Stimulated activated CD4-positive, alpha-beta T cell treated with anti-CD3 and anti-CD28 coated beads, Interleukin-15, amount 100 ng/mL, for 1 hour (primary cell): ENCODE data around the gene TNNT3.

Source experiments
- DNase-seq, 2 donors: peaks; one replicate each; pipeline ENCODE4 v3.0.0-alpha.2; 2020; ENCODE audit warnings: low read depth in 1 of 2, low spot score in 1 of 2

TNNT3 gene

DNA sequence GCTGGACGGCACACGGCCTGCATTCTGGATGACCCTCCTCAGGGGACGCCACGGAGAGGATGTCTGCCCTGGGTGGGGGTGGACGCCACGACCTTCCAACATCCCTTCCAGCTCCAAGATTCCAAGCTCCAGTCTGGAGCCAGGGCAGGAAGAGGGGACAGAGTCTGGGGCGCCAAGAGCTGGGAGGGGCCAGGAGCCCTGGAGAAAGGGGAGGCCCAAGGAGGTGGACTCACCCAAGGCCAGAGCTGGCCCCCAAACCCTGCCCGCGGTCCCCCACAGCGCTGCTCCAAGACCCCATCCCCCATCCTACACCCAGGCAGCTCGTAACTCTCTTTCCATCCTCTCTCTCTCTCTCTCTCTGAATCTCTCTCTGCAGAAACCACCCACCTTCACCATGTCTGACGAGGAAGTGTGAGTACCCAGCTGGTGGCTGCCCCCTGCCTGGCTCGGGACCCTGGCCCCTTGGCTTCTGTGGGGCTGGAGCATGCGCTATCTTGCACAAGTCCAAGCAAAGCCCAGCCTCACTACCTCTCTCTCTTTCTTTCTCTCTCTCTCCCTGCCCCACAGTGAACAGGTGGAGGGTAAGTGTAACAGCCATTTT is 3.1 kb downstream of the TNNT3 start:
- DNase-seq = no peak

DNA sequence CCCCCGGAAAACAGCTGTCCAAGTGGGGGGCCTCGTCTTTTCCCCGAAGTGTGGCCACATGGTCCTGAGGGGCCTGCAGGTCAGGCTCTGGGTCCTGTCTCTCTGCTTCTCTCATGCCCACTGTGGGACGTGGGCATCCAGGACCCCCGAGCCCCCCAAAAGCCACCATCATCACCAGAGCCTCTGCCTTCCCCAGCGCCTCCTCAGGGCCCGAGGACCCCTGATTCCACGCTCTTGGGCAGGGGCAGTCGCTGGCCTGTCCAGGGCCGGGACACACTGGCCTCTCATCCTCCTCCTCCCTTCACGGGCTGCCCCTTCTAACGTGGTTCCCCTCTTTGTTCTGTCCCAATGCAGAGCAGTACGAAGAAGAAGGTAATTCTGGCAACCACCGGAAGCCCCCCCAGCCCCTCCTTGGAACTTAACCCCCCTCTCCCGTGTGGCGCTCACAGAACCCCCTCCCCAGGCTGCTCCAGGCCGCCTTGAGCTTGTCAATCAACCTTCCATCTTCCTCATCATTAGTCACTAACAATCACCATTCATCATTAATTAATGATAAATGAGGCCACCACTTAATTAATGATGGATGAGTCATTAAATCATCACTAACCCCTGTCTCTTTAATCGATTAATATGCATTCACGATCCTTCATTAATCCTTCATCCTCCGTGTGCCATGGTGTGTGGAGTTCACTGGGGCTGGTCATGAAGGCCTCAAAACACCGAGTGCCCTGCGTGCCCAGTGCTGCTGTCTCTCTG is 3.9 kb downstream of the TNNT3 start:
- DNase-seq = no peak

DNA sequence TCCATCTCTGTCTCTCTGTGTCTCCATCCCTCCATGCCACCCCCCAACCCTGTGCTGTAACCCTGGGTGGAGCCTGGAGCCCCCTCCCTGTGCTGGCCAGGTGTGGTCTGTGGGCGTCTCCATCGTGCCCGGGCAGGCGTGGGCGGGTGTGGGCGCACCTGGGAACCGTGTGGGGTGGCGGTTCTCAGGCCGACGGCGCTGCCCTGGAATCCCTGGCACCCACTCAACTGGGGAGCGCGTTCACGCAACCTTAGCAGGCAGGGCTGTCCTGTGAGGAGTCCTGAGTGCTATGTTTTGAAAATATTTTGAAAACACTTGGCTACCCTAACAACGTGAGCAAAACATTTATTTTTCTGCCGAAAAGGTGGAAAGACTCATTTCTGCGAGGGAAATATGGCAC is 4.7 kb downstream of the TNNT3 start:
- no peak for DNase-seq

DNA sequence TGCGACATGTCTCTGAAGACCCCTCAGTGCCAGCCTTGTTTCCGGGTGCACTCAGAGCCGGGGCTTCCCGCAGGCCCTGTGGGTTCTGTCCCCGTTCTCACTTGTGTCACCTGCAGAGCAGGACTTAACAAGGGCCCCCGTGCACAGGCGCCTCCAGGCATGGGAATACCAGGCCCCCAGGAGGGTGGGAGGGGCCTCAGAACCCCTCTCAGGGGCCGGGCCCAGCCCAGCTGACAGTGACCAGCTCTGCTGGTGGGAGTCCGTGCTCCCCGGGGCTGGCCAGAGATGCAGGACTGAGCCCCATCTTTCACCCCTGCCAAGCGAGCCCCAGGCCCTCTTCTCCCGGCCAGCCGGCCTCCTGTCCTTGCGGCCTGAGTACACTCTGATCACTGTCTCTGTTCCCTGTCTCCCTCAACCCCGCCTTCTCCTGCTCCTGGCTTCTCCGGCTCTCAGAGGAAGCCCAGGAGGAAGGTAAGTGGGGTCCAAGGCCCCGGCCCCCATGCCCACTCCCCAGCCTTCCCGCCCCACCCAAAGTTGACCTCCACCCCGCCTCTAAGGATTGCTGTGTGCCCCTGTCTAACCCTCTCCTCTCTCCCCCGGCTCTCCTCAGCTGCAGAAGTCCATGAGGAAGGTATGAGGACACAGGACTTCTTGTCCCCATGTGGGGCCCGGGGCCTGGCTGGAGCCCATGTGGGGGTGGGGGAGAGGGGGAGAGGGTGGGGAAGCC is 5.3 kb downstream of the TNNT3 start:
- no peak for DNase-seq

DNA sequence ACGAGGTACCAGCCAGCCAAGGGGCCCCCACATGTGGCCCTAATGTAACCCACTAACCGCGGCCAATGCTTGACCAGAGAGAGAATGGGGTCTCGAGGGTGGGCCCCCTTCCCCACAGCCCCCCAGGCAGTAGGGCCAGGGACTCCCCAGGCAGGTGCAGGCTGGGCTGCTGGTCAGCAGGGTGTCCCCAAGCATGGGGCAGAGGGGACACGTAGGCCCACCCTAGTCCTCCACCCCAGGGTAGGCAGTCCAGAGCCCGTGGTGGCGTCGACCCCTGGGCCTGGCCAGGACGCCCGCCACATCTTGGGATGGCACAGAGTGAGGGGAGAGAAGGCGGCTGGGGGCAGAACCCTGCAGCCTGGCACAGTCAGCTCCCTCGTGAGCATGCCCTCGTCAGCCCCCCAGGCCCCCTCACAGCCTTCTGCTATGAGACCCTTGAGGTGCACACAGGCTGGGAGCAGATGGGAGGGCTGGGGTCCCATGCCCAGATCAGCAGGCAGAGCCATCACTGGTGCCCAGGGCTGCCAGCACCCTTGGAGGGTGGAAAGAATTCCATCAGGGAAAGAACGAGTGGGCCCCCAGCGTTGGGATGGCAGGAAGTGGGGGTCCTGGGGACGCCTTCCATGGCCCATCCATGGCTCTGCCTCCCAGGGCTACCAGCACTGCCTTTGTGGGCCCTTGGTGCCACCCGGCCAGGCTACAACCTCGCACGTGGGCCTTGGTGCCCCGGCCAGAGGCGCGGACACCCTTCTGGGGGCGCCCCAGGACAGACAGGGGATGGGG is 6.1 kb downstream of the TNNT3 start:
- no peak for DNase-seq

DNA sequence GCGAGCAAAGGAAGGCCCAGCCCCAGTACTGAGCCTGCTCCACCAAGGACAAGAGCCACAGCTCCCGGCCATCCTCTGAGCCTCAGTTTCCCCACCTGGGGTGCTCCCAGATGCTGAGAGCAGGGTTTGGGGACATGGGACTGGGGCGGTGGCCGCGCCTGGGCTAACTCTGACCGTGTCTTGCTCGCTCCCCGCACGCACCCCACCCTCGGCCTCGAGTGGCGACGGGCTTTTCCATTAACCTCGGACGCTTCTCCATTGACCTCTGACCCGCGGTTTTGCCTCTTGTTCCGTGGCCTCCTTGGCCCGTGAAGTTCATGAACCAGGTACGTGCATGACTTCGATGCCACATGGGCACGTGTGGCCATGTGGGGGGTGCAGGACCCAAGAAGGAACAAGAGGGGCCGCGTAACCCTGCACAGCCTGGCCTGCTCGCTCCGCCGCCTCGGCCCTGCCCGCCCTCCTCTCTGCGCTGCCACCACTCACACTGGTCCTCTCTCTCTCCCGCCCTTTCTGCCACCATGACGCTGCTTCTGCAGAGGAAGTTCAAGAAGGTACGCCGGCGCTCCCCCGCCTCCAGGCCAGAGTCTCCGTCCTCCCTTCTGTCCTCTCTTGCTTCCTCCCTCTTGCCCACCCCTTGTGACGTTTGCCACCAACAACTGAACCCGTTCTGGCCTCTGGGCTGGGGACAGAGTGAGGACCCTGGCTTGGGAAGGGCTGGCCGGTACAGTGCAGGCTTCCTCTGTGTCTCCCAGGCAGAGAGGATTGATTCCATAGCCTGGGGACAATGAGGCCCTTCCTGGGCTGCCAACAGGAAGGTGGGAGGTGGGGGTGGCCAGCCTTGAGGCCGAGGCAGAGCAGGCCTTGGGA is 6.9 kb downstream of the TNNT3 start:
- DNase-seq = no peak

DNA sequence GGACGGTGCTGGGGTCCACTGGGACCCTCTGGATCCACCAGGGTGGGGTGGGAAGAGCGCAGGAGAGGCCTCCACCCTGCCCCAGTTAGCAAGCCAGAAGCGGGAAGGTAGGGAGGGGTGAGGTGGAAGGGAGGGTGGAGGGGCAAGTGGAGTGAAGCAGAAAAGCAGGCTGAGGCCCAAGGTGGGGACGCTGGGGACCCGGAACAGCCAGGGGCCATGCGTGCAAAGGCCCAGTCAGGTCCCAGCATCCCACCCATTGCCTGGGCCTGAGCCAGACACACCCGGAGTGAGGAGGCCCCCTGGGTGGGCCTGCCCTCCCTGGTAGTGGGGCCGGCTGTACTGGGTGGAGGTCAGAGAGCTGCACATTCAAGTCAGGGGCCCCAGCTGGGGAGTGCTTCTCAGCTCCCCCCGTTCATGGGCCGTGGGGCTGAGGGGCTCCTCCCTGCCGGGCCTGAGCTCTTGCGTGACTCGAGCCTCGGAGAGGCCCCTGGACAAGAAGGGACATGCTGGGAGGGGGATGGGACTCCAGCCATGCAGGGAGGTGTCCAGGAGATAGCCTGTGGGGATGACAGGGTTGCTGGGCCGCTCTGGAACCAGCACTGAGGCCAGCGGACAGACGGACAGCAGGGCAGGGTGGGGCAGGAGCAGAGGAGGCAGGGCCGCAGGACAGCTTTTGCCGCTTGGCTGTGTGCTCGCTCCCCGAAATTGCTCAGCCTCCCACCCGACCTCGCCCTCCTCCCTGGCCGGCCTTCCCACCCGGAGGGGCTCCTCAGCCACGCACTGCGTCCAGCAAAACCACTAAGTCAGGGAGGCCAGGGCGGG is 7.7 kb downstream of the TNNT3 start:
- no peak for DNase-seq

DNA sequence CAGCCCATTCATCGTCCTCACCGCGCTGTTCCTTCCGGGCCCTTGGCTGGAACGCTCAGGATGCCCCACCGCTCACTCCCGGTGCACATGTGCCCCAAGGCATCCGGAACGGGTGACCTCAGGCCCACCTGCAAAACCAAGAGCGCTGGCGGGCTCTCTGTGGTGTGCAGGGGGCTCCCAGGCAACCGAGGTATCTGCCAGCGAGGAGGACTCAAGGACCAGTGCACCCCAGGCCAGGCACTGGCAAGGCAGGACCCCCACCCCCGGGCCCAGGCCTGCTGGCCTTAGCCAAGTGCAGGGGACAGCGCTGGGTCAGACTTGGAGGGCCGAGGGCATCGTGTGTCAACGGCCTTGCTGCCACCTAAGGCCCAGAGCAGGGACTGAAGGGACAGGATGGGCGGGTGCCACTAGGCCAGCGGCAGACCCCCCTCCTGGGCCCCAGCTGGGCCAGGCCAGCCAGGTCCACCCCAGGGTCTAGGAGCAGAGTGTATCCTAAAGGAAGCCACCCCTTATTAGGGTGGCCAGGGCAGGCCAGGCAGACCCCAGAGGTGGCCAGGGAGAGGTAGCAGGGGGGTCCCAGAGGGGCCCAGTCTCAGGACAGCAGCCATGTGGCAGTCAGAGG is 8.5 kb downstream of the TNNT3 start:
- DNase-seq = no peak

DNA sequence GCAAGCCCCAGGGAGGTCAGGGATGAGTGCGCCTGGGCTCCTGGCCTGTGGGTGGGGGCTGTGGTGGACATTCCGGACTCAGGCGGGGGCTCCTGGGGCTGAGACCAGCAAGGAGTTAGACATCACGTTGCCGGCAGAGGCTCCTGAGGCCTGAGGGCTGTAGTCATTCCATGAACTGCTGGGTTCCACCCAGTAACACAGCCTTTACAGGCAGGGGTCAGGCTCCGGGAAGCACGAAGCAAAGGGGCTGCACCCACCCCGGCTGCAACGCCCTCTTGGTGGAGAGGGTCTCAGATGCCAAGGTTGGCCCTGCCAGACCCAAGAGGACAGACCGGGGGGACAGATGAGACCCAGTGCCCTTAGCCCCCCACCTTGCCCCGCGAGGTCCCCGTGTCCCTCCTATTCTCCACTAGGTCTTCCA is 9.0 kb downstream of the TNNT3 start:
- DNase-seq = no peak

DNA sequence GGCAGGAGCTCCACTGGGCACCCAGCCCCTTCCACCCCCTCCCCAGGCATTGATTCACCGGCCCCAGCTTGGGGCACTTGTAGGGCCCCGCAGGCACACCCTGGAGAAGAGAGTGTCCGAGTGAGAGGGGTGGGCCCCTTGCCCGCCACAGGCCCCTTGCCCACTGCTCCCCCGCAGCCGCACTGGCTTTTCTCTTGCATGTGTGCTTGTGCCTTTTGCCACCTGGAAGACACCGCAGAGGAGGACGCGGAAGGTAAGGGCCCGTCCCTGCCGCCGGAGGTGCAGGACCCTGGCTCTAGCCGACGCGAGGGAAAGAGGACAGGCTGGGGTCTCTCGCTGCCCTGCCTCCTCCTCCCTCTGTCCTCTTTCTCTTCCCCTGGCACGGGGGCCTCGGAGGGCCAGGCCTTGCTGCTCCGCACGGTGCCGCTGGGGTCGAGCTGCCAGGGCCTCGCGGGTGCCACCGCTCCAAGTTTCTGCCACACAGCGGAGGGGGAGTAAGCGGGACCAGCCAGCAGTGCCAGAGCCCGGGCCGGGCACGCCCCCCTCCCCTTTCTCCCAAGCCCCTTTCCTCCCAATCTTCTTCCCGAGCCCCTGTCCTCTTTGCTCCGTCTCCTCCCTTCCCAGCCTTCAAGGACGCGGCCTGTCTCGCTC is 9.5 kb downstream of the TNNT3 start:
- DNase-seq = no peak

DNA sequence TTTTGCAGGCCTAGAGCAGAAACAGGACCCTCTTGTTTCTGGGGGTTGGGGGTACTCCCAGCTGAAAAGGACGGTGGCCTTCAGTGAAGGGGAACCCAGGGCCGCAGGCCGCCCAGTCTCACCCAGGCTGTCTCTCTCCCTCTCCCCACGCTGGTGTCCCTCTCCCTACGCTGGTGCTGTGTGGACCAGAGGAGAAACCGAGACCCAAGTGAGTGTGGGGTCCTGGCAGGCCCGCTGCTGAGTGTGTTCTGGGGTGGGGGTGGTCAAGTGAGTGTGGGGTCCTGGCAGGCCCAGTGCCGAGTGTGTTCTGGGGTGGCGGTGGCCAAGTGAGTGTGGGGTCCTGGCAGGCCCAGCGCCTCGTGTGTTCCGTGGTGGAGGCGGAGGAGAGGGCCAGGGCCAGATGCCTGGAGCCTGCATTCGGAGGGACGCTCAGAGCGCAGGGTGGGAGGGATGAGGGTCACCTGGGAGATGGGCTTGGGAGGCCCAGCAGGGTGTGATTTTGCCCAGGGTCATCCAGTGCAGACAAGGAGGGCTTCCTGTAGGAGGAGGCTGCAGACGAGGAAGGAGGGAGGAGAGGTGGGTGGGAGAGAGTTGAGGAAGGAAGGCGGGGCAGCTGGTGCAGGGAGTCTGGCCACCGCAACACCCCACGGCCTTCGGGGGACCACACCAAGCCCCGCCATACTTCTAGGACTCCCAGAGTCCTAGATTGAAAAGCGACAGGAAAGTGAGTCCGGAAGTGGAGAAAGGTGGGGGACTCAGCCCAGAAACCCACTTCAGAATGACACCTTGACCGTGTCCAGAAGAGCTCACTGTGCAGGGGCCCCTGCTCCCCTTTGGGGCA is 10.3 kb downstream of the TNNT3 start:
- DNase-seq = no peak

DNA sequence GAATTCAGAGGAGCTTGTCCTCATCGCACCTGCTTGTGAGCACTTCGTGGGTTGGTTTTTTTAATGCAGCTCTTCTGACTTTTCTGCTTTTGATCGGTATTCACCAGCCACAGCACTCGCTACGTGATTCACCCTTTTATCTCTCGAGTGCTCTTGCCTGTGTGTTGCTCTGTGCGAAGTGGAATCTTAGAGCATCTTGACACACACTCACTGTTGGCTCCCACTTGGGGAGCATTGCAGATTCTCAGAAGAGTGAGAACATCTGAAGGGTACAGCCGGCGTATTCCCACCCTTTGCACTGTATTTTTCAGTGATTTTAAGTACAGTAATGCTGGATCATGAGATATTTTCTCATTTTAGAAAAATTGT is 10.9 kb downstream of the TNNT3 start:
- DNase-seq = no peak

DNA sequence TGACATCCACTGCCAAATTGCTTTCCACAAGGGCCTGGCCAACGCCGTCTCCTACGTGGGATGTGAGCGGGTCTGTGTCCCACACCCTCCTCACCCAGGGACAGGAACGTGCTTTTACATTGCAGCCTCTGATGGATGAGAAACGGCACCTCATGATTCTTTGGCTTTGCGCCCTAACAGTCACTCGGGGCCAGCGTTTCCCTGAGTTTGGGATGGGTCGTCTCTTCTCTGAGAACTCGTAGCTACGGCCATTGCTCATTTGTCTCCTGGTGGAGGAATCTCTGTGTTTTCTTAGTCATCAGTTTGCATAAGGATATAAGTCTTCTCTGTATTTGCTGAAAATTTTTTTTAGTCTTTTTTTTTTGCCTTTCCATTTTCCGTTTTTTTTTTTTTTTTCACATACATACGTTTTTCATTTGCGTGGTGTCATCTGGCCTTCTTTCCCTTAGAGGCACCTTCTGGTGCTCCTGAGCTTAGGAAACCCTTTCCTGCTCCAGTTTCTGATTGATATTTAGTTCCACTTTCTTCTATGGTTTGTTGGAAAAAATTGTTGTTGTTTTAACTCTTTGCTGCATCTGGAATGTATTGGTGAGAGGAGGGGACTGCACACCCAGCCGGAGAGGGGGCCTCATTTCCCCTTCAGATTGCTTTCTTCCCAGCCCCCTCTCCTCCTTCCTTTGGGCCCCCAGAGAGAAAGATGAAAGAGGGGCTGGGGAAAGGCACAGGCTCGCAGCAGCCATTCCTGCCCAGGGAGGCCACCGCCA is 12.0 kb downstream of the TNNT3 start:
- no peak for DNase-seq

DNA sequence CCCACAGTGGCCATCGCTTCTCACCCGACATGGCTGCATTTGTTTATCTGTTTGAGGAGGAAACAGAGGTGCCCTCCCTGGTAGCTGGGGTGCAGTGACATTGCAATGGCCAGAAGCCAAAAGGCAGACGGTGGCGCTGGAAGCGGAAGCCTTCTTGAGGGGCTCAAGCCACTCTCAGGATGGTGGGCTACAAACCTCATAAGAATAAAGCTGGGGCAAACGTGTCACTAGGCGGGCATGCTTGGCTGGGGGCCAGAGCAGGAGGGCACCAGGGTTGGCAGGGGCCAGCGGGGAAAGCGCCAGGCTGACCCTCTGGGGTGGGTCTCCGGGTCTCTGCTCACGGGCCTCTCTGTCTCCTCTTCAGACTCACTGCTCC is 12.6 kb downstream of the TNNT3 start:
- no peak for DNase-seq

DNA sequence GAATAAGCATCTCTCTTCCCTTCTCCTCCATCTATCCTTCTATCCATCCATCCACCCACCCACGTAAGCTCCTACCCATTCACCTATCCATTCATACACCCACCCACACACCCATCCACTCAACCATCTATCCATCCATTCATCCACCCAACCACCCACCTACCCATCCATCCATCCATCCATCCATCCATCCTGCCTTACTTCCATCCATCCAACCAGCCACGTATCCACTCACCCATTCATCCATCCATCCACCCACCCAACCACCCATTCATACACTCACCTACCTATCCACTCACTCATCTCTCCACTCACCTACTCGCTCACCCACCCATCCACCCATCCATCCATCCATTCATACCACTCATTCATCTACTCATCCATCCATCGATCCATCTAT is 13.2 kb downstream of the TNNT3 start:
- no peak for DNase-seq

DNA sequence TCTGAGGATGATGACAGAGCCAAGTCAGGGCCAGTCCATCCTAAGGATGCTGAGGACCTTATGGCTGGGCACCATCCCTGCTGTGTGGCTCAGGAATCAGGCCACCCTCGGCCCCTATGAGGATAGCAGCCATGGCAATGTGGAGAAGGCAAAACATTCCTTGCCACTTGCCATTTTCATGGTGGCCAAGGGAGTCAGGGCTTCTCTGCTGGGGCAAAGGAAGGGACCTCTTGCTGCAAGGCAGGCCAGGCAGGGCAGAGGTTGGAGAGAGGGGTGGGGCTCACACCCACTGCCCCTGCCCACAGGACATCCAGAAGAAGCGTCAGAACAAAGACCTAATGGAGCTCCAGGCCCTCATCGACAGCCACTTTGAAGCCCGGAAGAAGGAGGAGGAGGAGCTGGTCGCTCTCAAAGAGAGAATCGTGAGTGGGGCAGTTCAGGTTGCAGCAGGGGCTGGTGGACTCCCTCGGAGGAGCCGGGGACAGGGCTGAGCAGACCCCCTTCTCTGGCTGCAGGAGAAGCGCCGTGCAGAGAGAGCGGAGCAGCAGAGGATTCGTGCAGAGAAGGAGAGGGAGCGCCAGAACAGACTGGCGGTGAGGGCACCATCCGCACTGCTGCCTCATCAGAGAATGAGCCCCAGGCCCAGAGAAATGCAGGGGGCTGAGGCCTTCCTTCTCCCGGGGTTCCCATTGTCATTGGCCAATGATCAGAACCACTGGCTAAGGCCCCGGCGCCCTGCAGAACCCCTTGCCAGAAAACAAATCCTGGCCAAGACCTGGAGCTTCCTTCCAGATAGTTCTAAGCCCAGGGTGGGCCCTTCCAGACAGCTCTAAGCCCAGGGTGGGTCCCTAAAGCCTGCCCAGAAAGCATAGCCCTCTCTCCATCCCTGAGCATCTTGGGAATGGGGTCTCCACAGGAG is 14.2 kb downstream of the TNNT3 start:
- no peak for DNase-seq
